Ovary (tissue), 9 donors: ENCODE data around the gene MLN. TPM values are rescaled to one million over a fixed set of nuclear protein-coding genes. Genes with fewer than 3 reads are reported as not detected.
A peak's percentile ranks its signal among the peaks of the same experiment; 100 is the strongest.

Experiments used
- DNase-seq, 5 donors: peaks; one replicate each; pipeline ENCODE4 v3.0.0-alpha.2; 2019 to 2020
- H3K27ac ChIP-seq, 2 donors: fragments of 200-600 bp; one replicate each; pipeline versions ENCODE4 v1.5.1 to v1.8.0; 2019 to 2022
- H3K27me3 ChIP-seq: fragments of 200-600 bp; one replicate; pipeline ENCODE4 v1.8.0; 2022
- H3K36me3 ChIP-seq: fragments of 200-600 bp; sonication (generic); one replicate; pipeline ENCODE4 v1.5.1; 2019
- H3K4me1 ChIP-seq: one replicate; pipeline ENCODE4 v1.8.1; 2013; ENCODE audit warnings: mild to moderate bottlenecking, moderate library complexity; ENCODE audit not compliant: insufficient read depth
- H3K4me3 ChIP-seq: fragments of 200-600 bp; sonication (generic); one replicate; pipeline ENCODE4 v1.5.1; 2017
- H3K9me3 ChIP-seq, 2 donors: fragments of 200-600 bp in 1 of 2; sonication (generic) in 1 of 2; one replicate each; pipeline versions ENCODE4 v1.5.1 to v1.8.1; 2013 to 2019; ENCODE audit warnings: mild to moderate bottlenecking in 1 of 2, moderate library complexity in 1 of 2
- CTCF ChIP-seq, 3 donors: fragments of 450-650 bp in 2 of 3; fragments of 200-600 bp in 1 of 3; IDR thresholded peaks; one replicate each; pipeline versions ENCODE4 v1.5.1 to v1.8.0; 2016 to 2022; ENCODE audit warnings: antibody characterized with exemption in 3 of 3, mild to moderate bottlenecking in 1 of 3
- EP300 ChIP-seq: sonication (generic); formaldehyde crosslinking; IDR thresholded peaks from one replicate; pipeline ENCODE4 v1.6.1; 2017; ENCODE audit warnings: antibody characterized with exemption
- POLR2A ChIP-seq: fragments of 450-650 bp; IDR thresholded peaks from one replicate; pipeline ENCODE4 v1.6.1; 2017; ENCODE audit warnings: antibody characterized with exemption, mild to moderate bottlenecking, moderate library complexity
- WGBS, 3 donors: extraction: QIAGEN DNeasy Blood & Tissue Kit in 1 of 3; methylation state at CpG; one replicate each; pipeline versions ENCODE4 v1.1.5 to v1.1.7; 2013 to 2017; 5-methylcytosine and 5-hydroxymethylcytosine counted together
- intact Hi-C, 4 donors: fragments of 100-400 bp; cut with DNase I; formaldehyde crosslinking; loops; one replicate each; pipeline versions ENCODE4 v1.11.0 to v1.15.1; 2022 to 2023
- polyA plus RNA-seq, 2 donors: library from polyadenylated mRNA; stranded (reverse); fragments of 200-250 nt in 1 of 2; fragments of 350-450 nt in 1 of 2; fragmentation: Illumina TruSeq in 1 of 2; extraction: RNeasy Lipid Tissue Mini Kit (QIAGEN cat#74804) in 1 of 2; gene quantifications; one replicate each; pipeline ENCODE4 v1.2.3, GENCODE V29; 2013 to 2014
- total RNA-seq, 7 donors: library from RNA; depleted of rRNA in 2 of 7; stranded (reverse); fragments of >200 nt in 2 of 7; fragmentation: NEBNext Ultra II Directional in 3 of 7; extraction: Animal tissue kit (Norgen Biotek cat#: 25700) in 3 of 7; gene quantifications; one replicate each; pipeline versions ENCODE4 v1.1.0 to v1.2.4, GENCODE V29; 2016 to 2023
- donor health status: DM: no; HTN: no; CAD: no; lungs with moderate emphysema.
- donor health status: DM: no; HTN: no; CAD: no.
- donor health status: Bipolar disorder and iron deficiency.
- donor health status: DM: yes; HTN: yes; CAD: no.
- donor health status: DM: no; HTN: no; CAD: no.
- donor health status: DM: yes; HTN: yes; CAD: no.

Gene MLN
- total and polyA plus RNA-seq, 9 donors, result not detected

GRCh38 chr6:33761922-33762629, 41.7 kb downstream of the MLN start:
- no peaks in the 10 kb centered on the region for H3K27me3 ChIP-seq
- H3K4me3 ChIP-seq, result no peak overlapping the region
- no peak overlapping the region for H3K27ac ChIP-seq
- intact Hi-C loops, result no loop called here
- peak in 3 of 5 donors; percentile 27 to 57 (median 51) for DNase-seq
- no peak for TF ChIP-seq CTCF (IDR thresholded peaks at IDR 0.05)
- no peak for TF ChIP-seq EP300
- TF ChIP-seq POLR2A, result no peak
- WGBS, 3 donors, result 61 to 67% (median 66%) methylated on average over 7 of the region's 7 CpGs
- no peaks in the 10 kb centered on the region for H3K9me3 ChIP-seq
- H3K36me3 ChIP-seq, result no peaks in the 10 kb centered on the region
- no peaks in the 10 kb centered on the region for H3K4me1 ChIP-seq

GRCh38 chr6:33761581-33761921, 42.3 kb downstream of the MLN start:
- Histone ChIP-seq H3K27ac (no peak overlapping the region), H3K9me3 (no peaks in the 10 kb centered on the region), H3K4me3 (no peak overlapping the region), H3K36me3 (no peaks in the 10 kb centered on the region), H3K27me3 (no peaks in the 10 kb centered on the region), H3K4me1 (no peaks in the 10 kb centered on the region)
- WGBS, 3 donors, result 63 to 89% (median 88%) methylated on average over 1 to 2 of the region's 2 CpGs
- intact Hi-C loops, result no loop called here
- DNase-seq, result no peak
- TF ChIP-seq CTCF (IDR thresholded peaks at IDR 0.05), result no peak
- TF ChIP-seq EP300, result no peak
- no peak for TF ChIP-seq POLR2A

GRCh38 chr6:33759887-33760629, 43.7 kb downstream of the MLN start:
- WGBS, 3 donors, result 77 to 79% (median 77%) methylated on average over 9 of the region's 9 CpGs
- no peaks in the 10 kb centered on the region for H3K4me1 ChIP-seq
- TF ChIP-seq POLR2A (no peak), EP300 (no peak), CTCF (IDR thresholded peaks at IDR 0.05) (no peak)
- H3K27me3 ChIP-seq, result no peaks in the 10 kb centered on the region
- H3K4me3 ChIP-seq, result no peak overlapping the region
- intact Hi-C loops, result loop anchor here in 1 of 4 donors (10.0 kb wide), 1 partner anchor 175 kb away; the partner anchor contains the start of gene BAK1
- H3K27ac ChIP-seq, result no peak overlapping the region
- DNase-seq, result no peak
- no peaks in the 10 kb centered on the region for H3K9me3 ChIP-seq
- H3K36me3 ChIP-seq, result no peaks in the 10 kb centered on the region

- TF ChIP-seq EP300, result no peak
- TF ChIP-seq POLR2A, result no peak
- no peak for TF ChIP-seq CTCF (IDR thresholded peaks at IDR 0.05)
- H3K36me3 ChIP-seq, result no peaks in the 10 kb centered on the region
- H3K4me1 ChIP-seq, result no peaks in the 10 kb centered on the region
- H3K27me3 ChIP-seq, result no peaks in the 10 kb centered on the region
- no peak for DNase-seq
- intact Hi-C loops, result loop anchor here in 1 of 4 donors (10.0 kb wide), 1 partner anchor 174 kb away; the partner anchor contains the start of gene BAK1
- no peak overlapping the region for H3K4me3 ChIP-seq
- H3K27ac ChIP-seq, result no peak overlapping the region
- no peaks in the 10 kb centered on the region for H3K9me3 ChIP-seq
- 48 to 58% (median 58%) methylated on average over 7 of the region's 7 CpGs for WGBS, 3 donors
These were observed 45.0 kb downstream of the MLN start for GRCh38 chr6:33758815-33759216.
